Measurements from ENCODE around the gene TEX51. TPM values are rescaled to one million over a fixed set of nuclear protein-coding genes. Genes with fewer than 3 reads are reported as not detected.

The TEX51 gene
- total RNA-seq, 1 experiment from 2014 or later: not detected

DNA sequence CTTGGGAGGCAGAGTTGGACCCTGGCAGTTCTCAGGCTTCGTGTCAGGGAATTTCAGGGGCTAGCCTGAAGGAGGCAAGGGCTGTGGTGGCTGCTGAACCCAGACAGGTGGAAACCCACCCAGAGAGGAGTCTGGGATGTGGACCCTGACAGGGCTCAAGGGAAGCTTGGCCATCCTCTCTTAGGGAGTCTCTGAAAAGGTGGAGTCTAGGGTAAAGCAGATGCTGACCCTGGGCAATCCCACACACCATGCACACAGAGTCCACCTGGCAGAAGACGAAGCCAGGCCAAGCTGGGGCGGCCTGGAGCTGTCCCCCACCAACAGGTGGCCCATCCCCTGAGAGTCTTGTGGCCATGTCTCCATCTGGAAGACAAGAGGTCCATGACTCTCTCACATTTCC is 41.2 kb upstream of the TEX51 start:
- H4K20me1 ChIP-seq (ENCODE audit: insufficient read depth): no peaks in the 10 kb centered on the region
- ChIA-PET CTCF (no interaction called here), POLR2A (no interaction called here), RAD21 (ENCODE audit: low non-redundant PET in 1 of 2, low total read pairs in 2 of 2, uncharacterized antibody in 2 of 2, unreplicated experiment in 2 of 2) (no interaction called here)
- H3K9me3 ChIP-seq (ENCODE audit: control insufficient read depth in 1 of 2, insufficient read depth in 1 of 2, low read depth in 1 of 2, low read length in 2 of 2): no peaks in the 10 kb centered on the region
- no peak overlapping the region for H3K27ac ChIP-seq (ENCODE audit: low read depth, low read length)
- no peaks in the 10 kb centered on the region for H3K36me3 ChIP-seq (ENCODE audit: control insufficient read depth in 1 of 2, insufficient read depth in 2 of 2, low read length in 2 of 2)
- H3K4me3 ChIP-seq (replicated peaks in 1 of 2; ENCODE audit: low read depth in 1 of 2, low read length in 2 of 2): no peak overlapping the region
- H2AFZ ChIP-seq (ENCODE audit: low read depth, low read length, poor library complexity, severe bottlenecking): no peak overlapping the region
- no peak overlapping the region for H3K4me2 ChIP-seq (ENCODE audit: low read length)
- no peaks in the 10 kb centered on the region for H3K4me1 ChIP-seq (ENCODE audit: control insufficient read depth in 1 of 2, insufficient read depth in 2 of 2, low read length in 2 of 2)
- no peak overlapping the region for H3K9ac ChIP-seq (ENCODE audit: low read length)
- TF ChIP-seq, protein P1, sequence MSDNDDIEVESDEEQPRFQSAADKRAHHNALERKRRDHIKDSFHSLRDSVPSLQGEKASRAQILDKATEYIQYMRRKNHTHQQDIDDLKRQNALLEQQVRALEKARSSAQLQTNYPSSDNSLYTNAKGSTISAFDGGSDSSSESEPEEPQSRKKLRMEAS (IDR thresholded peaks at IDR 0.05): no peak
- TF ChIP-seq CBX3 (IDR thresholded peaks at IDR 0.05; ENCODE audit: low read depth) (no peak), SRF (IDR thresholded peaks at IDR 0.05; ENCODE audit: low read depth) (no peak), EGR1 (IDR thresholded peaks at IDR 0.05; ENCODE audit: low read depth) (no peak), POLR2AphosphoS5 (IDR thresholded peaks at IDR 0.05; ENCODE audit: low read depth, low read length) (no peak), JUND (IDR thresholded peaks at IDR 0.05) (no peak), SIN3A (IDR thresholded peaks at IDR 0.05; ENCODE audit: low read depth) (no peak), ELF1 (IDR thresholded peaks at IDR 0.05; ENCODE audit: borderline replicate concordance, low read depth) (no peak), ZNF274 (IDR thresholded peaks at IDR 0.05; ENCODE audit: low read depth, low read length) (no peak), ZFX (IDR thresholded peaks at IDR 0.05) (no peak), SP1 (IDR thresholded peaks at IDR 0.05; ENCODE audit: low read depth) (no peak)
- TF ChIP-seq, protein P2, sequence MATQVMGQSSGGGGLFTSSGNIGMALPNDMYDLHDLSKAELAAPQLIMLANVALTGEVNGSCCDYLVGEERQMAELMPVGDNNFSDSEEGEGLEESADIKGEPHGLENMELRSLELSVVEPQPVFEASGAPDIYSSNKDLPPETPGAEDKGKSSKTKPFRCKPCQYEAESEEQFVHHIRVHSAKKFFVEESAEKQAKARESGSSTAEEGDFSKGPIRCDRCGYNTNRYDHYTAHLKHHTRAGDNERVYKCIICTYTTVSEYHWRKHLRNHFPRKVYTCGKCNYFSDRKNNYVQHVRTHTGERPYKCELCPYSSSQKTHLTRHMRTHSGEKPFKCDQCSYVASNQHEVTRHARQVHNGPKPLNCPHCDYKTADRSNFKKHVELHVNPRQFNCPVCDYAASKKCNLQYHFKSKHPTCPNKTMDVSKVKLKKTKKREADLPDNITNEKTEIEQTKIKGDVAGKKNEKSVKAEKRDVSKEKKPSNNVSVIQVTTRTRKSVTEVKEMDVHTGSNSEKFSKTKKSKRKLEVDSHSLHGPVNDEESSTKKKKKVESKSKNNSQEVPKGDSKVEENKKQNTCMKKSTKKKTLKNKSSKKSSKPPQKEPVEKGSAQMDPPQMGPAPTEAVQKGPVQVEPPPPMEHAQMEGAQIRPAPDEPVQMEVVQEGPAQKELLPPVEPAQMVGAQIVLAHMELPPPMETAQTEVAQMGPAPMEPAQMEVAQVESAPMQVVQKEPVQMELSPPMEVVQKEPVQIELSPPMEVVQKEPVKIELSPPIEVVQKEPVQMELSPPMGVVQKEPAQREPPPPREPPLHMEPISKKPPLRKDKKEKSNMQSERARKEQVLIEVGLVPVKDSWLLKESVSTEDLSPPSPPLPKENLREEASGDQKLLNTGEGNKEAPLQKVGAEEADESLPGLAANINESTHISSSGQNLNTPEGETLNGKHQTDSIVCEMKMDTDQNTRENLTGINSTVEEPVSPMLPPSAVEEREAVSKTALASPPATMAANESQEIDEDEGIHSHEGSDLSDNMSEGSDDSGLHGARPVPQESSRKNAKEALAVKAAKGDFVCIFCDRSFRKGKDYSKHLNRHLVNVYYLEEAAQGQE (IDR thresholded peaks at IDR 0.05; ENCODE audit: low read depth): no peak
- DNase-seq (ENCODE audit: low read depth, low spot score): no peak
- no TSS peak for BruUV-seq (replicated peaks)
- intact Hi-C loops (cut with micrococcal nuclease): no loop called here
- peaks cover 49% of the 10 kb centered on the region; the same call in 1 of the 2 replicates for H3K27me3 ChIP-seq (ENCODE audit: insufficient read depth, low read length)
- H3K9me2 ChIP-seq (ENCODE audit: insufficient read depth): no peaks in the 10 kb centered on the region
- no peak for ATAC-seq
- H3K79me2 ChIP-seq (ENCODE audit: insufficient read depth, low read length): no peaks in the 10 kb centered on the region

All from HCT116 (cell line).